Epidermal melanocyte (primary cell): Measurements from ENCODE around the gene INAFM2.

ENCODE experiments used
- DNase-seq: peaks from one replicate; pipeline ENCODE4 v3.0.0; 2011; ENCODE audit warnings: low spot score; ENCODE audit not compliant: insufficient read length

INAFM2 gene

DNA sequence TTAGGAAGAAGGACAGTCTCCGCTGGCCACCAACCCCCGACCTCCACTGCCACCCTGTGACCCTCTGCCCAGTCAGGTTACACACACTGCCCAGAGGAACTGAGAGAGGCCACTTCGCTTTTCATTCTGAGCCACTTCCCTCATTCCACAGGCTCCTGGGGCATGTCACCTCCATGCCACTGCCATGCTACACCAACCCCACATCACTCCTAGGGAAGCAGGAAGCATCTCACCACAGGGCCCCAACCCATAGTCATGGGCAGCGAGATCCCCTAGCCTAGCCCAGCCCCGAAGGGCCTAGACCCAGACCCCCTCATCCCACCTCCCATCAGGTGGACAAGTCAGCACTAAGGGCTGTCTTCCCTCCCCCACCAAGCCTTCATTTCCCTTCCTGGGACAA is 17.1 kb upstream of the INAFM2 start:
- no peak for DNase-seq

DNA sequence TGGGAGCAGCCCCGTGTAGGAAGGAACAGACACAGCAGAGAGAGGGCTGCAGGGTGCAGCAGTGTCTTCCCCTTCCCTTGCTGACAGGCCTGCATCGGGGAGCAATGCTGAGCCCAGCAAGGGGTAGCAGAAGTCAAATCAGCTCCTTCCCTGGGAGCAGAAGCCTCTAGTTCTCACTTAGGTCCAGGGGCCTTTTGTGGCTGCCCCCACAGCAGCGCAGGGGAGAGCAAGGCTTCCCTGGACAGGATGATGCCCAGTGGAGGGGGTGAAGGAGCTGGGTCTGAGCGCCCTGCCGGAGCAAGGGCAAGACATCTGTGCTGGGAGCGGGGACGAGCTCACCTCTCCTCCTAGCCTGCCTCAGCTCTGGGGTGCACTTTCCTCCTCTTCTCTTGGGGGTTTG is 16.6 kb upstream of the INAFM2 start:
- no peak for DNase-seq

DNA sequence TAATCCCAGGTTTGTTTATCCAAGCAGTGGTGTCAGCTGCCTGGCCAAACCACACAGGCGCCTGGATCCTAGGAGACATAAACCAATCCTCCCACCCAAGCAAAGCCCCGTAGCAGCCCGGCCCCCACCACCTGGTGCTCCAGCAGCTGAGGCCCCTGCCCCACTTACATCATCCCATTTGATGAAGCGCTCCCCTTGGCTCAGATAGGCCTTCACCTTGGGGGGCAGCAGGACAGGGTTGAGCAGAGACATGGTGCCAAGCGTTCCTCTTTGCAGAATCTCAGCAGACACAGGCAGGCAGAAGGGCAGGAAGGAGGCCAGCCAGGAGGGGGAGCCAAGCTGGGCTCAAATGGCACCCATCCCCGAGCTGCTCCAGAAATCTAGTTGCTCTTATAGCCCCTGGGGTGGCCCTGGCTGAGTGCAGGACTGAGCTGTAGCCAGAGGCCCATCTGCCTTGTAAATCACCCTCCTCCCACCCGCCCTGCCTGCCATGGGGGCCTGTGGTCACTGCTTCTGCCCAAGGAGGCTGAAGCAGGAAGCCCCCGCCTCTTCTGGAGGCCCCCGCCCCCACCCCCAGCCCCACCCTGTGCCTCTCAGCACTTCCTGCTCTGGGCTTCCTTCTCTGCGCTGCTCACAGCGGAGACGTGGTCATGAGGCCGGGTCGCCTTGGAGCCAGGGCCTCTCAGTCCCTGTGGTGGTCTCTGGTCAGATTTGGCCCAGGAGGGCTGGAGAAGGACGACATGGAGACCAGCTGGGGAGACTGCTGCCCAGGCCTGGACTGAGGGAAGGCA is 15.9 kb upstream of the INAFM2 start, which contains the start of gene PLCB2:
PLCB2 (minus strand) TSS at position 515 of the 791 bp plus-strand sequence; CDS start at position 252, 263 bp downstream.
- no peak for DNase-seq

DNA sequence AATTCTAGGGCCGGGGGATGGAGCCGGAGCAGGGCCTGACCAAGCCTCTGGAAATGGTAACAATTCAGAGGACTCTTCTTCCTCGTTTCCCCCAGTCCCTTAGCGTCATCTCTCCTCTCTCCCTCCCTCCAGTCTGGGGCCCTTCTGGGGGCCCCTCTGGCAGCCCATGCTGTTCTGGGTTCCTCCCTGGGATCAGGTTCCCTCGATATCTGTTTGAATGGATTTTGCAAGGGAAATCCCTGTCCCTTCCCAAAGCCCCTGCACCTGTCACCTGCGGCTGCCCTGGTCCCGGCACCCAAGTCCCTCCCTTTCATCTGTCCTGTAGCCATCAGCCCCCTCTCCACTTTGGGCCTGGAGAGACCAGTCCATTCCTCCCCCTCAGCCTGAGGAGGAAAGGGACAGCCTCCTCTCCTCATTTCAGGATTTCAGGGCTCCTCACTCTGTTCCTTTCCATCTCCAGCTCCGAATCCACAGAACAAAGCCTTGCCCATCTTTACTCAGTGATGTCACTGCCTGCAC is 14.1 kb upstream of the INAFM2 start:
- DNase-seq = no peak

DNA sequence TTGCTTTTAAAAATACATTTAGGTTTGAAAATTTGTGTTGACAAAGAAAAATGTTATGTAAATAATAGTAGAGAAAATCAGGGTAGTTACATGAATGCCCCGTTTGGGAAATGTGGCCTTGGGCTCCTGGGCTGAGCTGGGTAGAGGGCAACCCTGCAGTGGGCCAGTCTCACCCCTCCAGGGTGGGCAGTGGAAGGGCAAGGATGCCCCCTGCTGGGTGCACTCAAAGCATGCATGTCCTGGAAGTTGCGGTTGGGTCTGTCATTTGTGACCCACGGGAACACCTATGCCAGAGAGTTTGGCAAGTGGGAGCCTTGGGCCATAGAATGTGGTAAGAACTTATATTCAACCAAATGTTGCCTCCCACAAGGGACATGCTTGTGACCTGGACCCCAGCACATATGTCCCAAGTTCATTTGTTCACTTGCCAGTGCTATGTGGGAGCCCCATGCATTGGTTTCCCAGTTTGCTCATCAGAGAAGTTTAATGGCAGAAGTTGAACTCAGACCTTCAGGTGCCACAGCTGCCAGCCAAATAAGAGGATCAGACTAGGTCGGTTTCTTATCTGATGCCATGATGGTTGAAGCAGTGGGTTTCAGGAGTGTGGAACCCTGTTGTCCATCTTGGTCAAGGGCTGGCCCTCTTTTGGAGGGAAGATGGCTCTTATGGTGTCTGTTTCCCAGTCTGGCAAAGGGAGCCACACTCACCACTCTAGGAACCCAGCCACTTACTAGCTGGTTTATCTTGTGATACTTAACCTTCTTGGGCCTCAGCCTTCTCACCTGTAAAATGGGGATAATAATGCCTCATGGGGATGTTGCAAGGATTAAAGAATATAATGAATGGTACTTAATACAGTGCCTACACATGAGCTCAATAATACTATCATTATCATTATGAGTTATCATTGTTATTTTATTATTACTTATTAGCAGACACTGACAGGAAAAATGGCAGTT is 13.2 kb upstream of the INAFM2 start:
- DNase-seq = no peak

DNA sequence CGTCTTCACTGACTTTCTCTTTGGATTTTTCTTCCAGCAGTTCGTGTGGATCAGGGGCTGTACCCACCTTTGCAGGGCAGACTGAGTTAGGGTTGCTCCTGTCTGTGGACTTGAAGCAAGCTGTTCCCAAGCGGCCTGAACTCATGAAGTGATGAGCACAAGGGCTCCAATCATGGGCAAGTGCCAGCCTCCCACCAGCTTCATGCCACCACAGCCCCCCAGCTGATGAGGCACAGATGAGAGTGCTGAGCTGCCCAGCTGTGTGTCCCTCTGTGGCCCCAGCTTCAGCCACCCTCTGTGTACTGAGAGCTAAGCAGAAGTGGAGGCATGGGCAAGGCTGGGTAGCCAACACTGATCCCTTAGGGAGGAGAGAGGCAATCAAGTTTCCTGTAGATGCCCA is 12.5 kb upstream of the INAFM2 start:
- DNase-seq = no peak

DNA sequence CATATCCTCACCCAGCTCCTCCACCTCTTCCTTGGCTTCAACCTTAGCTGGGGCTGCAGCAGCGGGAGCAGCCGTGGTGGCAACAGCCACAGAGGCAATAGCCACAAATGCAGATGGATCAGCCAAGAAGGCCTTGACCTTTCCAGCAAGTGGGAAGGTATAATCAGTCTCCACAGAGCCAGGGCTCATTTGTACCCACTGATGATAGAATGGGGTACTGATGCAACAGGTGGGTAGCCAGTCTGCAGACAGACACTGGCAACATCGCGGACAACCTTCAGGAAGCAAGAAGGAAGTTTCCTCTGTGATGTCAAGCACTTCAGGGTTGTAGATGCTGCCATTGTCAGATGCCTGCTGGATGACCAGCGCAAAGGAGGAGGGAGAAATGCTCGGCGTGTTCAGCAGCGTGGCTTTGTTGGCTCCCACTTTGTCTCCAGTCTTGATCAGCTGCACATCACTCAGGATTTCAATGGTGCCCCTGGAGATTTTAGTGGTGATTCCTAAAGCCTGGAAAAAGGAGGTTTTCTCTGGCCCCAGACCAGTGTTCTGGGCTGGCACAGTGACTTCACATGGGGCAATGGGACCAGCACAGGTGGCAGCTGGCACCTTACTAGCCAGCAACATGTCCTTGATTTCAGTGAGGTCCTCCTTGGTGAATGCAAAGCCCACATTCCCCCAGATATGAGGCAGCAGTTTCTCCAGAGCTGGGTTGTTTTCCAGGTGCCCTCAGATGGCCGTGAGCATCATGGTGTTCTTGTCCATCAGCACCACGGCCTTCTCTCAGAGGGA is 10.9 kb upstream of the INAFM2 start:
- DNase-seq = no peak

DNA sequence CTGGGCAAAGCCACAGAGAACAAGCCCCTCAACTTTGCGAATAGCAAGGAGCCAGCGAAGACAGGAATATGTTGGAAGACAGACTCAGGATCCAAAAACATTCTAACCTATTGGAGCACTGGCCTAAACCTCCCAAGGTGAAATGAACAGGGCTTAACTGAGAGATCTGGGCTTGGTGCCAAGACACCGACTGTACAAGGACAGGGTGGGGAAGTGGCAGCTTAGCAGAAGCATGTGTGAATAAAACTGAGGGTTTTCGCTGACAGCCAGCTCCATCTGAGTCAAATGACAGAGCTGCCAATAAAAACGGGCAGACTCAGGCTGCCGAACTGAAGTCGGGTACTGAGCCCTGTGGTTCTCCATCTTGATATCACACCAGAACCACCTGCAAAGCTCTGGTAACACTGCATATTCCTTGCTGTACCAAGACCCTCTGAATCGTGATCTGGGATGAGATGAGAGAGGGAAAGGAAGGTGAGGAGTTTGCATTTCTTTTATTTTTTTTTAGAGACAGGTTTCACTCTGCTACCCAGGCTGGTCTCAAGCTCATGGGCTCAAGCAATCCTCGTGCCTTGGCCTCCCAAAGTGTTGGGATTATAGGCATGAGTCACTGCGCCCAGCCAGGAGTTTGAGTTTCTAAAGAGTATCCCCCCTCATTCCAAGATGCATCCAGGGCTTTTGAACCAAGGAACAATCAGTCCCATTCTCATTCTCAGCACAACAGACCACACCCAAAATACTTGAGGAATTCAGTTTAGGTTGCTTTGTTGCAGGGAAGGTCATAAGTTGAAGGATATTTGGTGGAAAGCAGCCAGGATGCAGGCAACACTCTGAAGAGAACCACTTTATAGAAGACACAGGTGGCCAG is 9.7 kb upstream of the INAFM2 start:
- no peak for DNase-seq

DNA sequence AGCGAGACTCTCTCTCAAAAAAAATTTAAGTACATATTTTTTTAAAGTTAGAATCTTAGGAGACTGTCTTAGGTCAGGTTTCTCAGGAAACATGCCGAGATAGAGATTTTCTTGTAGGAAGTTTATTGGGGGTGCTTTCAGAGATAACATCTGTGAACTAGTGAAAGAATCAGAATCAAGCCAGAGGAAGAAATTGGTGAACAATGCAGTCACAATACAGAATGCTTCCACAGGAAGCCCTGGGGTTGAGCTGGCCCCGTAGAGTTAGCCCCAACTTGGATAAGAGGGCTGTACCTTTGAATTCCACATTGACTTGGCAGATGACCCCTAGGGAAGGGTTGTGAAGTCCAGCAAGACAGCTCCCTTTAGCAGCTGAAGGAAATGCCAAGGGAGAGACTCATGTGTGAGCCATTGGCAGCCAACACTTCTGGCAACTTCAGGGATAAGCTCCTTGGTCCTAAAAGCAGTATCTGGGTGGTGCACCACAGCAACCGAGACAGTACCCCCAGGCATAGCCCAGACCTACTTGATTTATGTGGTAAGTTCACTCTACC is 8.7 kb upstream of the INAFM2 start:
- DNase-seq = no peak

DNA sequence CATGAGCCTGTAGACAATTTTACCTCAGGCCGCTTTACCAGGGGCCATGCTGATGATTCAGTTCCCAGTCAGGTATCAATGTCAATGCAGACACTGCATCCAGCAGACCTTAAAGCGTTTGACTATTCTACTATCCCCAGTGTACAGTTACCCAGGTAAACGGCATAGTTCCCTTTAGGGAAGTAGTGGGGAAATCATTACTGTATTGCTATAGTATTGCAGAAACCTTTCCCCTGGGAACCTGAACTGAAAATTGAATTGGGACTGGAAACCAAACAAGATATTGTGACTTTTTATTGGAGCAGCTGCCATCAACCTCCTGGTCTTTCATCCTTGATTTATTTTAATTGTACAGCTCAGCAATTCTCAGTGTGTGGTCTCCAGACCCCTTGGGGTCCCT is 6.6 kb upstream of the INAFM2 start:
- DNase-seq = no peak

DNA sequence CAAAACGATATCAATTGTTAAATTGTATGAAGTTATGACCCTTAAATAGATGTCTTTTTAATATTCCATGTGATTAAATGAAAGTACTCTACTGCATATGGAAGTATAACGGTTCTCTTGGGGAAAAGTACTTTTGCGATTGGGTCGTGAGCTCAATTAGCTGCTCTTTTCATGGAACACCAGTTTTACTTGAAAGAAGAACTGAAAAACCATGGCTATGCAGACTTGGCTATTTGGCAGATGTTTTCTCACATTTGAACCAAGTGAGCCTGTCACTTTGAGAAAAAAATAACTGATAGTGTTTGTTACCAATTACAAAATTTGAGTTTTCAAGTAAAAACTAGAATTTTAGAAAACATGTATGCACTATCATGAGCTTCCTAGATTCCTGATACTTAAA is 5.9 kb upstream of the INAFM2 start:
- no peak for DNase-seq

DNA sequence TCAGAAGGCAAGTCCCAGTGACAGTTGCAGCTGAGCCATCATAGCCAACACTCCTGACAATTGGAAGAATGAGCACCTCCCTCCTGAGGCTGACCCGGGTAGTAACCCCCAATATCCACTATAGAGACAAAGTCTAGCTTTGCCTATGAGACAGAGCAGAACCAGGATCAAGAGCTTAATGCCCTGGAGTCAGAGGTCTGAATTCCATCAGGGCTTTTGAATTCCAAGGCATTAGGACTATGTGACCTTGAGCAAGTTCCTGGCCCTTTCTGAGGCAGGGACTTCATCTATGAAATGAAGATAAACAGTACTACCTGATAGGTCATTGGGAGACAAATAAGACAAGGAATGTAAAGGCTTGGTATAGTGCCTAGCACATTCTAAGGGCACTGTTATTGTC is 3.1 kb upstream of the INAFM2 start:
- no peak for DNase-seq

DNA sequence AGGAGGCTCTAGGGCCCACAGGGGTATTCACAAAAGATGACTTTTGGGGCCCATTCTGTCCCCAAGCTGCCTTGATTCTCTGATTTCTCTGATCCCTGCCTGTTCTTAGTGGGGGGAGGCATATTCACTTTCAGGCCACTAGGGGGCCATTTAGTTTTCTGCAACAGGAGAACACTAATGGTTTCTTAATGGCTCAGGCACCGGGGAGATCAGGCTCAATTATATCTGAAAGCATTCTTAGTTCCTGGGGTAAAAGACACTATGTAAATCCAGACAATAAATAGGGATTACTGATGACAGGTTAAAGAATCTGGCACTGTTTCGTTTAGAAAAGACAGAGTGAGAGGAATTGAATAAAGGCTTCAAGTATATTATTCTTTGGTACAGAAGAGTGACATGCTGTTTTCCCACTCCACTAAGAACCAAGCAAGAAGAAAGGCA is 2.5 kb upstream of the INAFM2 start:
- peak; percentile 90 for DNase-seq

DNA sequence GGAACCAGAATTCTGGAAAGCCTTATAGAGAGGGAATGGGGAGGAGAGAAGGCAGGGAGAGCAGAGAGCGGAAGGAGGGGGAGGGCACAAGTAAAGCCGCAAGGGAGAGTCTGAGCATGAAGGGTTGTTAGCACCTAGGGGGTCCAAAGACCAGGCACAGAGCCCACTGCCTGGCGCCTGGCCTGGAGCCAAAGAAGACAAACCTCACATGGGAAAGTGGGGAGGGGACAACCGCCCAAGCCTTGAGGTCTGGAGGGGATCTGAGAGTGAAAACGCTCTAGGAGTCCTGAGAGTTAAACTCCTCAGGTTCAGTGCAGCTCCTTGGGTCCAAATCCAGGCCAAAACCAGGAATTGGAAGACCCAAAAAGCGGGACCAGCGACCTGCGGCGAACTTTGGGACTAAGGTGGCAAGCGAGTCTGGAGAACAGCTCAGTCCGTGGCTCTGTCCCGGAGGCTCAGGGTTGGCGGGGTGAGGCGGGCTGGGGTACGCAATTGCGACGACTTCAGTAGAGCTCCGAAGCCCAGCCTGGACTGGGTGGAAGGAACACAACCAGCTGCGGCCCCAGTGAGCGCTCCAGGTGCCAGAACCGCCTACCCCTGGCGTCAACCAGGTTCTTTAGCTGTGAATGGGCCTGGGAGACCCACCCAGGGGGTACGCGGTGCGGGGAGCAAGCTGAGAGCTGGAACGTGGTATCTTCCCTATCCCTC is 807 bp upstream of the INAFM2 start:
- DNase-seq = no peak

DNA sequence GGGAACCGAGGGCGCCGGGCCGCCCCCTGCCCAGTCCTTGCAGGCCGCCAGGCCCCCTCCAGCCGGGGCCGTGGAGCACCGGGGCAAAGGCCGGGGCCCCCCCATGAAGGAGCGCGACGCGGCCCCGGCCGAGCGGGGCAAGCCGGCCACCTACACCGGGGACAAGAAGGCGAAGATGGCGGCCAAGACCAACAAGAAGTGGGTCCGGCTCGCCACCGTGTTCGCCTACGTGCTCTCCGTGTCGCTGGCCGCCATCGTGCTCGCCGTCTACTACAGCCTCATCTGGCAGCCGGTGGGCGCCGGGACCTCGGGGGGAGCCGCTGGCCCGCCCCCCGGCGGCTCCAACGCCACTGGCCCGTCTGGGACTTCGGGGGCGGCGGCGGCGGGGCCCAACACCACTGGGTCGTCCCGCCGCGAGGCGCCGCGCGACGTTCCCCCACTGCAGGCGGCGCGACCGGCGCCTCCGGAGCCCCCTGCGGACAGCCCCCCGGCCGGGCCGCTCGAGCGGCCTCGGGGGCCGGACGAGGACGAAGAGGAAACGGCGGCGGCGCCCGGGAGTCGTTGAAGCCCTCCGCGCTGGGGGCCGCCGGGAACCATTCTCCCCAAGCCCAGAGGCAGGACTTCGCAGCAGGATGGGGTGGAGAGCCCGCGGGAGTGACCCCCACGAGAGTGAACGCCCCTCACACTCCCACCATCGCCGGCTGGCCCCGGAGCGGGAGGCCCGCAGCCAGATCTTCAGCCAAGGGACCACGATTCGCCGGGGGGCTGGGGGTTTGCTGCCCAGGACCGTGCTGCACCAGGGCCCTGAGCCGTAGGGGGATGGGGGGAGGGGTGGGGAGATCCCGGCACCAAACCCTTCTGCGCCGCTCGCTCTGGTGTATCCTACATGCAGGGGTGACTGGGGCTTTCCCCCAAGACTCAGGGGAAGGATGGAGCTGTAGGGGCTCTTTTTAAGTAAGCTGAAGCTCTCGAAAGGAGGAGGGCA is 753 bp downstream of the INAFM2 start:
- DNase-seq = no peak

DNA sequence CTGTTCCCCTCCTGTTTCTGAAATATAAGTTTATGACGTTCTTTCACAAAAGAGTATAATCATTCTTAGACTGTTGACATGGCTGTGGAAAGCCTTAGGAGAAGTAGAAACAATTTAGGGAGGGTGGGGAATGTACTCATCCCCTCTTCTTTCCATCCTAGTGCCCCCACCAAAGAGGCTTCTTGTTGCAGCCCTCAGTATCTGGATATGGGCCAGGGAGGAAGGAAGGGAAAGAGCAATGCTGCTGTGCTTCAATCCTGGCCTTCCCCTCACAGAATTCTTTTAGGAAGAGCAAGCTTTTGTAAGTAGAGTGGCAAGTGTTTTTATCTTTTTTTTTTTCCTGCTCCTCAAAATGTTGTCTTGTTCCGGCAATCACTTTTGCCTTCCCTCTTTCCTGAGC is 1.7 kb downstream of the INAFM2 start:
- DNase-seq = no peak

DNA sequence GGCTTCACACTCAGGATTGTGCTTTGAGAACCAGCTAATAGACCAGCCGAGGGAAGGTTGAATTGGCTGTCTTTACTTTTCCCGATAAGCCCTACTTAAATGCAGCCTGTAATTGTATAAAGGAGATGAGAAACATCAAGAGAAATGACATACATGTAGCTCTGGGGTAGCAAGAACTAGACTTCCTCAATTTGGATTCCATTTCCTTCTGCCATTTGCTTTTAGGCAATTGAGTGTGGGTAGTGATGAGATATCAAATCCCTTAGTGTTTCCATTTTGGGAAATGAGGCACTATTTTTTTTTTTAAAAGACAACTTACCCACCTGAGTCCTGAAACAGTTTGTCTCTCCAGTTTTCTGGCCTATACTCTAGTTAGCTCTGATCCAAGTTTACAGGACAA is 2.2 kb downstream of the INAFM2 start:
- DNase-seq = no peak

DNA sequence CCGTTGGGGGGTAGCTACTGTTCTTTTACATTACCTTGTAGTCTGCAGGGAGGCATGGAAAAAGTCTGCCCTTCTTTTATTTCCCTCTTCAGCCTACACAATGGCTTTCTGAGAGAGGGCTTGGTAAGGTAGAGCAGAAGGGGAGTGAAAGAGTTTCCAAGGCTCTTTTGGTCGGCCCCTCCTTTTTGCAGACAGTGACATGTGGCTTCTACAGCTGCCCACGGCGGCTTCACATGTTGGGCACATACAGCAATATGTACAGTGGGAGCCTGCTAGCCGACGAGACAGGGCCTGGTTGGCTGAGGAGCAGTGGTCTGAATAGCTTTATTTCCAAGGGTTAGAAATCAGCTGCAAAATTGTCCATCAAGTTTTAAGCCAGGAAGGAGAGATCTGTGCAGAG is 4.0 kb downstream of the INAFM2 start:
- no peak for DNase-seq
